ENCODE results near the gene SIRT3. TPM values are rescaled to one million over a fixed set of nuclear protein-coding genes. Genes with fewer than 3 reads are reported as not detected.

SIRT3 gene
- total RNA-seq, 1 experiment from 2014 or later = 37.5 TPM

DNA sequence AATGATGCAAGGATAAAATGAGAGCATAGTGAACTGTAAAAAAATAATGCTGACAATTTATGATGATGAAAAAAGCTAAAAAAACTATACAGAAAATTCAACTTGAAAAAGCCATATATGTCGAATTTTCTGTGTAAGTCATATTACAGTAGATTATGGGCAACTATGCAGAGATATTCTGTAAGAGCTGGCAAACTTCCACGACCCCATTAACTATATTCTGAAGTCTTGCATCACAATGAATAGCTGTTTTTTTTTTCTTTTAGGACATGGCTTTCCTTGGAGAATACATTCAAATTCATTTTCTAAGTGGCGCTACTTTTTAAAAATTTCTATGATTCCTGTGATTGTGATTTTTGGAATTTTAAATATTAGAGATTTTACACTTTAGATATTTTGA lies 19.0 kb upstream of the SIRT3 start:
- Histone ChIP-seq H3K4me3 (ENCODE audit: low read depth in 2 of 2, low read length in 2 of 2) (no peak overlapping the region), H3K27me3 (ENCODE audit: control insufficient read depth, insufficient read depth, low read length) (no peaks in the 10 kb centered on the region), H3K36me3 (ENCODE audit: control insufficient read depth, insufficient read depth, low read length) (peaks cover 20% of the 10 kb centered on the region), H3K4me1 (ENCODE audit: control insufficient read depth, insufficient read depth, low read length) (no peaks in the 10 kb centered on the region), H3K27ac (ENCODE audit: low read length) (no peak overlapping the region), H3K9me3 (ENCODE audit: control insufficient read depth, insufficient read depth, low read depth, low read length) (no peaks in the 10 kb centered on the region)
- in situ Hi-C loops (cut with HindIII; ENCODE audit: low pct_unique_long_range_greater_than_20kb, low sequenced_read_pairs) = no loop called here
- BruUV-seq (replicated peaks) = no TSS peak
- no peak for DNase-seq (ENCODE audit: low read depth, low spot score)
- intact Hi-C loops (cut with micrococcal nuclease; ENCODE audit: unreplicated experiment) = no loop called here
- CTCF ChIA-PET = no interaction called here
- TF ChIP-seq, protein P1, sequence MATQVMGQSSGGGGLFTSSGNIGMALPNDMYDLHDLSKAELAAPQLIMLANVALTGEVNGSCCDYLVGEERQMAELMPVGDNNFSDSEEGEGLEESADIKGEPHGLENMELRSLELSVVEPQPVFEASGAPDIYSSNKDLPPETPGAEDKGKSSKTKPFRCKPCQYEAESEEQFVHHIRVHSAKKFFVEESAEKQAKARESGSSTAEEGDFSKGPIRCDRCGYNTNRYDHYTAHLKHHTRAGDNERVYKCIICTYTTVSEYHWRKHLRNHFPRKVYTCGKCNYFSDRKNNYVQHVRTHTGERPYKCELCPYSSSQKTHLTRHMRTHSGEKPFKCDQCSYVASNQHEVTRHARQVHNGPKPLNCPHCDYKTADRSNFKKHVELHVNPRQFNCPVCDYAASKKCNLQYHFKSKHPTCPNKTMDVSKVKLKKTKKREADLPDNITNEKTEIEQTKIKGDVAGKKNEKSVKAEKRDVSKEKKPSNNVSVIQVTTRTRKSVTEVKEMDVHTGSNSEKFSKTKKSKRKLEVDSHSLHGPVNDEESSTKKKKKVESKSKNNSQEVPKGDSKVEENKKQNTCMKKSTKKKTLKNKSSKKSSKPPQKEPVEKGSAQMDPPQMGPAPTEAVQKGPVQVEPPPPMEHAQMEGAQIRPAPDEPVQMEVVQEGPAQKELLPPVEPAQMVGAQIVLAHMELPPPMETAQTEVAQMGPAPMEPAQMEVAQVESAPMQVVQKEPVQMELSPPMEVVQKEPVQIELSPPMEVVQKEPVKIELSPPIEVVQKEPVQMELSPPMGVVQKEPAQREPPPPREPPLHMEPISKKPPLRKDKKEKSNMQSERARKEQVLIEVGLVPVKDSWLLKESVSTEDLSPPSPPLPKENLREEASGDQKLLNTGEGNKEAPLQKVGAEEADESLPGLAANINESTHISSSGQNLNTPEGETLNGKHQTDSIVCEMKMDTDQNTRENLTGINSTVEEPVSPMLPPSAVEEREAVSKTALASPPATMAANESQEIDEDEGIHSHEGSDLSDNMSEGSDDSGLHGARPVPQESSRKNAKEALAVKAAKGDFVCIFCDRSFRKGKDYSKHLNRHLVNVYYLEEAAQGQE (IDR thresholded peaks at IDR 0.05; ENCODE audit: insufficient read depth in 1 of 2, low read depth in 2 of 2, low read length in 1 of 2) = no peak
- no peak for TF ChIP-seq TCF7L2 (IDR thresholded peaks at IDR 0.05; ENCODE audit: low read depth, low read length)
- no peak for TF ChIP-seq POLR2AphosphoS5 (IDR thresholded peaks at IDR 0.05; ENCODE audit: low read depth, low read length)
- TF ChIP-seq, protein P2, sequence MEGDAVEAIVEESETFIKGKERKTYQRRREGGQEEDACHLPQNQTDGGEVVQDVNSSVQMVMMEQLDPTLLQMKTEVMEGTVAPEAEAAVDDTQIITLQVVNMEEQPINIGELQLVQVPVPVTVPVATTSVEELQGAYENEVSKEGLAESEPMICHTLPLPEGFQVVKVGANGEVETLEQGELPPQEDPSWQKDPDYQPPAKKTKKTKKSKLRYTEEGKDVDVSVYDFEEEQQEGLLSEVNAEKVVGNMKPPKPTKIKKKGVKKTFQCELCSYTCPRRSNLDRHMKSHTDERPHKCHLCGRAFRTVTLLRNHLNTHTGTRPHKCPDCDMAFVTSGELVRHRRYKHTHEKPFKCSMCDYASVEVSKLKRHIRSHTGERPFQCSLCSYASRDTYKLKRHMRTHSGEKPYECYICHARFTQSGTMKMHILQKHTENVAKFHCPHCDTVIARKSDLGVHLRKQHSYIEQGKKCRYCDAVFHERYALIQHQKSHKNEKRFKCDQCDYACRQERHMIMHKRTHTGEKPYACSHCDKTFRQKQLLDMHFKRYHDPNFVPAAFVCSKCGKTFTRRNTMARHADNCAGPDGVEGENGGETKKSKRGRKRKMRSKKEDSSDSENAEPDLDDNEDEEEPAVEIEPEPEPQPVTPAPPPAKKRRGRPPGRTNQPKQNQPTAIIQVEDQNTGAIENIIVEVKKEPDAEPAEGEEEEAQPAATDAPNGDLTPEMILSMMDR (IDR thresholded peaks at IDR 0.05) = no peak
- no peak for TF ChIP-seq SIN3A (IDR thresholded peaks at IDR 0.05; ENCODE audit: borderline replicate concordance, insufficient read depth, low read depth, low read length)
- ATAC-seq = no peak
- POLR2A ChIA-PET = no interaction called here

DNA sequence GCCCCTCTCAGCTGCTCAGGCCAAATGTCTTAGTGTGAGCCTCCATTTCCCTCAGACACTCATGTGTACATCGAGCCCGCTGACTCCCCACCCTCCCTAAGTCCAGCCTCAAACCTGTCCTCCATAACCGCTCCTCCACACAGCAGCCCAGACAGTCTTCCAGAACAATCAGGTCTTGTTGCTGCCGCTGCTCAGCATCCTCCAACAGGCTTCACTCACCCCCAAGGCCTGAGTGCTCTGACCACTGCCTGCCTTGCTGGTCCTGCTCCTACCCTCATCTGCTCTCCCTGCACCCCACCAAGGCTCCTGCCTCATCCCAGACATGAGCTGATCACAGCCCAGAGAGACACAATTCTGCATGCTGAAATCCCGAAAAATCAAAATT lies 17.7 kb upstream of the SIRT3 start:
- intact Hi-C loops (cut with micrococcal nuclease; ENCODE audit: unreplicated experiment) = no loop called here
- no peak overlapping the region for H3K4me3 ChIP-seq (ENCODE audit: low read depth in 2 of 2, low read length in 2 of 2)
- H3K27ac ChIP-seq (ENCODE audit: low read length) = no peak overlapping the region
- 0 out of 2 replicates have a peak, but pooled peaks have one; percentile 6 for ATAC-seq
- DNase-seq (ENCODE audit: low read depth, low spot score) = no peak
- H3K36me3 ChIP-seq (ENCODE audit: control insufficient read depth, insufficient read depth, low read length) = peaks cover 27% of the 10 kb centered on the region
- H3K9me3 ChIP-seq (ENCODE audit: control insufficient read depth, insufficient read depth, low read depth, low read length) = no peaks in the 10 kb centered on the region
- ChIA-PET CTCF (no interaction called here), POLR2A (no interaction called here)
- no peaks in the 10 kb centered on the region for H3K4me1 ChIP-seq (ENCODE audit: control insufficient read depth, insufficient read depth, low read length)
- TF ChIP-seq, protein P2 (IDR thresholded peaks at IDR 0.05) = no peak
- no peaks in the 10 kb centered on the region for H3K27me3 ChIP-seq (ENCODE audit: control insufficient read depth, insufficient read depth, low read length)
- BruUV-seq (replicated peaks) = no TSS peak
- in situ Hi-C loops (cut with HindIII; ENCODE audit: low pct_unique_long_range_greater_than_20kb, low sequenced_read_pairs) = no loop called here
